Neural crest cell (in vitro differentiated cells): ENCODE results near the gene TENT5D. TPM values are rescaled to one million over a fixed set of nuclear protein-coding genes. Genes with fewer than 3 reads are reported as not detected.

Source experiments
- DNase-seq: peaks from one replicate; pipeline ENCODE4 v3.0.0; 2021; ENCODE audit warnings: low read depth, mixed read lengths, low spot score
- H3K27ac Mint-ChIP-seq: one replicate; pipeline ENCODE4 v1.8.0; 2021; ENCODE audit warnings: mild to moderate bottlenecking, mixed read lengths; ENCODE audit not compliant: unreplicated experiment
- H3K27me3 Mint-ChIP-seq: 2 replicates; pipeline ENCODE4 v1.8.0; 2021; ENCODE audit warnings: low read depth, mild to moderate bottlenecking, mixed read lengths
- H3K36me3 Mint-ChIP-seq: 2 replicates; pipeline ENCODE4 v1.8.0; 2021; ENCODE audit warnings: low read depth, mild to moderate bottlenecking, mixed read lengths
- H3K4me1 Mint-ChIP-seq: 2 replicates; pipeline ENCODE4 v1.8.0; 2021; ENCODE audit warnings: mixed read lengths
- H3K4me3 Mint-ChIP-seq: one replicate; pipeline ENCODE4 v1.8.0; 2021; ENCODE audit warnings: mild to moderate bottlenecking, mixed read lengths
- H3K9me3 Mint-ChIP-seq: 2 replicates; pipeline ENCODE4 v1.8.0; 2021; ENCODE audit warnings: mixed read lengths
- total RNA-seq: library from RNA; stranded (reverse); gene quantifications from 2 replicates; pipeline ENCODE4 v1.2.1, GENCODE V29; 2021
- TF ChIP-seq, protein P1 (sequence below): fragments of 200-600 bp; sonication (generic); conservative IDR thresholded peaks from 2 replicates; pipeline ENCODE4 v1.5.0; 2021; ENCODE audit warnings: antibody characterized with exemption, mild to moderate bottlenecking

Gene TENT5D
- total RNA-seq, 1 donor from 2014 or later, result not detected

DNA sequence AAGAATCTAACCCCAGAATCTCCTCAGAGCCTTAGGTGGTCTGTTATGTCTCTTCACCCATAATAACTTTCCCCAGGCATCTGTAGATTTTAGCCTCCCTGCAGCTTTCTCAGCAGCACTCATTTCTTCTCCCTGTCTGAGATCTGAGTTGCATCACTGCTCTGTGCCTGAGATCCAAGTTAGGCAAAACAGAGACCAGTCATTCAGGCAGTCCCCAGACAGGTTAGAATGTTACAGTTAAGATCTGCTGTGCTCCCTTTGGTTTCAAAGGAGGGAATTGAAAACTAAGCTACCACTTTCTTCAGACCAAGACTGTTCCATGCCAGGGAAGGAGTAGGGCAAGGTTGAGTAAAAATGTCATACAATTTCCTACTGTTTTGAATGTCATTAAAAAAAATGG, 65.3 kb downstream of the TENT5D start:
- Mint-ChIP-seq H3K27ac (no peak overlapping the region), H3K36me3 (no peaks in the 10 kb centered on the region), H3K4me3 (no peak overlapping the region), H3K4me1 (no peaks in the 10 kb centered on the region), H3K9me3 (peaks cover 20% of the 10 kb centered on the region), H3K27me3 (no peaks in the 10 kb centered on the region)
- DNase-seq, result no peak
- TF ChIP-seq, protein P1, sequence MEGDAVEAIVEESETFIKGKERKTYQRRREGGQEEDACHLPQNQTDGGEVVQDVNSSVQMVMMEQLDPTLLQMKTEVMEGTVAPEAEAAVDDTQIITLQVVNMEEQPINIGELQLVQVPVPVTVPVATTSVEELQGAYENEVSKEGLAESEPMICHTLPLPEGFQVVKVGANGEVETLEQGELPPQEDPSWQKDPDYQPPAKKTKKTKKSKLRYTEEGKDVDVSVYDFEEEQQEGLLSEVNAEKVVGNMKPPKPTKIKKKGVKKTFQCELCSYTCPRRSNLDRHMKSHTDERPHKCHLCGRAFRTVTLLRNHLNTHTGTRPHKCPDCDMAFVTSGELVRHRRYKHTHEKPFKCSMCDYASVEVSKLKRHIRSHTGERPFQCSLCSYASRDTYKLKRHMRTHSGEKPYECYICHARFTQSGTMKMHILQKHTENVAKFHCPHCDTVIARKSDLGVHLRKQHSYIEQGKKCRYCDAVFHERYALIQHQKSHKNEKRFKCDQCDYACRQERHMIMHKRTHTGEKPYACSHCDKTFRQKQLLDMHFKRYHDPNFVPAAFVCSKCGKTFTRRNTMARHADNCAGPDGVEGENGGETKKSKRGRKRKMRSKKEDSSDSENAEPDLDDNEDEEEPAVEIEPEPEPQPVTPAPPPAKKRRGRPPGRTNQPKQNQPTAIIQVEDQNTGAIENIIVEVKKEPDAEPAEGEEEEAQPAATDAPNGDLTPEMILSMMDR, result no peak

DNA sequence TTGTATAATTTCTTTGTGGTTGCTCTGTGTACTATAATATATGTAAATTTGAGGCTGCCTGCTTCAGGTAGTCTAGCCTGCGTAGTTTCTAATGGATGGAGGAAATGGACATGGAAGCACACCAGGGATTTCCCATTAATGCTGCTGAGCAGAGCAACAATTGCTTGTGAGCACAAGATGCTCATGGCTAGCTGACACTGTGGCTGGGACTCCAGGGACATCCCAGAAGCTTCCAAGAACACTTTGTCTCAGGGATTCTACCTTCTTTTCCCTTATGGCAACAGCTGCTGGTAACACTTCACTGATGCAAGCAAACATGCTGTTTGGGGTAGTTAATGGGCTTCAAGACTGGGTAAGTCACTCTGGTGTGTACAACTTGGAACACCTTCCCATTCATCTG, 66.1 kb downstream of the TENT5D start:
- Mint-ChIP-seq H3K36me3 (no peaks in the 10 kb centered on the region), H3K27me3 (no peaks in the 10 kb centered on the region), H3K9me3 (peaks cover 19% of the 10 kb centered on the region), H3K27ac (no peak overlapping the region), H3K4me1 (no peaks in the 10 kb centered on the region), H3K4me3 (no peak overlapping the region)
- TF ChIP-seq, protein P1, result no peak
- no peak for DNase-seq

DNA sequence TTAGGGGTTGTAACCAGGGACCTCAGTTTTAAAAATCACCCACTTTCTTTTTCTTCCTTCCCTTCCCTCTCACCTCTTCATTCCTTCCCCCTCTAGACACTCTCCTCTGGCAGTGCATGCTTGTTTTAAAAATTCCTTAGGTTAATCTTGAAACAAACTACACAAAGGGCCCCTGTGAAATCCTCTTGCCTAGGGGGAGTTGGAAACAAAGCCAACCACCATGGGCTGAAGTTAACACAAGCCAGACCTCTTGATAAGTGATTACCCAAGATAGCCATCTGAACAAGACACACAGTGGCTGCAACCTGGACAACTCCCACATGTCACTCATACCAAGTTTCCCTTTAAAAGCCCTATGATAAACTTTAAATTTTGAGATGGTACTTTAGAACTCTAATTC, 68.9 kb downstream of the TENT5D start:
- TF ChIP-seq, protein P1, result no peak
- Mint-ChIP-seq H3K36me3 (no peaks in the 10 kb centered on the region), H3K4me1 (no peaks in the 10 kb centered on the region), H3K27ac (no peak overlapping the region), H3K27me3 (no peaks in the 10 kb centered on the region), H3K9me3 (peaks cover 15% of the 10 kb centered on the region), H3K4me3 (no peak overlapping the region)
- DNase-seq, result no peak
